GM10266 (cell line): ENCODE data around the gene TMEM203.

ENCODE experiments used
- DNase-seq: peaks from one replicate; pipeline ENCODE4 v3.0.0; 2012; ENCODE audit errors: extremely low spot score
- CTCF ChIP-seq: IDR thresholded peaks from 2 replicates; pipeline ENCODE4 v1.5.1; 2012; ENCODE audit warnings: mild to moderate bottlenecking, low read depth; ENCODE audit not compliant: control insufficient read depth, insufficient read depth; ENCODE audit errors: missing control alignments

The TMEM203 gene

DNA sequence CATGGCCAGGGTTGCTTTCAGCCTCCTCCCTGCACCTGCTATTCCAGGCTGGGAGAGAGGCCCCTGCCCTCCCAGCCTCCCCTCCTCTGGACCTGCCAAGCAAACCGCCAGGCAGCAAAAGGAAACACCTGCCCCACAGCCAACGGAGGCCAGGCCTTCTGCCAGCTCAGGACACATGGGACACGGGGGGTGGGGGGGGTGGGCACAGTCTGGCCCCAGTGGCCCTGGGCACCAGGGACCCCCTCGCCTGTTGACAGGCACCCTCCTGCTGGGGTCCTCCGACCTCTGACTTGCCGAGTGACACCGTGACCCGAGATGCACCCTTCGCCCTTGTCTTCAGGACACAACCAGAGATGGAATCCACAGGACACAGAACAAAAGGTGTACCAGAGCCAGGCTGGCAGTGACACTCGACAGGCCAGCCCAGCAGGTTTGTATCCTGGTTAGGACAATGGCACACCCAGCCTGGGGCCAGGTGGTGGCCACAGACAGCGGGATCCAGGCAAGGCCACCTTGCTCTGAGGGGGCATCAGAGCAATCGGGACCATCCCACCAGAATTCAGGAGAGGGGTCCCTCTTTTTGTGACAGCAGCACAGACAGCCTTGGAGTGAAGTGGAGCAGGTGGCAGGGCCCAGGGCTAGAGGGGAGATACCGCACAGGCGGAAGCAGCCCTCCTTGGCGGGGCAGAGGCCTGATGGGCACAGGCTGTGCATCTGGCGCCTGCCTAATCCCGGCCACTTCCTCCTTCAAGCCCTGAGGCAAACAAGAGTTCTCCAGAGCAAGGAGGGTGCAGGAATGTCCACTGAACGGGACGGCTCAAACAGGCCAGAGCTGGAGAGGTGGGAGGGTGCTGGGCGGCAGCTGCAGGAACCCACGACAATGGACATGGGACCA is 32.3 kb downstream of the TMEM203 start:
- no peak for TF ChIP-seq CTCF
- DNase-seq: peak; percentile 34

- DNase-seq: no peak
- no peak for TF ChIP-seq CTCF
Measured at GRCh38 chr9:137171149-137171900, 34.1 kb downstream of the TMEM203 start.

DNA sequence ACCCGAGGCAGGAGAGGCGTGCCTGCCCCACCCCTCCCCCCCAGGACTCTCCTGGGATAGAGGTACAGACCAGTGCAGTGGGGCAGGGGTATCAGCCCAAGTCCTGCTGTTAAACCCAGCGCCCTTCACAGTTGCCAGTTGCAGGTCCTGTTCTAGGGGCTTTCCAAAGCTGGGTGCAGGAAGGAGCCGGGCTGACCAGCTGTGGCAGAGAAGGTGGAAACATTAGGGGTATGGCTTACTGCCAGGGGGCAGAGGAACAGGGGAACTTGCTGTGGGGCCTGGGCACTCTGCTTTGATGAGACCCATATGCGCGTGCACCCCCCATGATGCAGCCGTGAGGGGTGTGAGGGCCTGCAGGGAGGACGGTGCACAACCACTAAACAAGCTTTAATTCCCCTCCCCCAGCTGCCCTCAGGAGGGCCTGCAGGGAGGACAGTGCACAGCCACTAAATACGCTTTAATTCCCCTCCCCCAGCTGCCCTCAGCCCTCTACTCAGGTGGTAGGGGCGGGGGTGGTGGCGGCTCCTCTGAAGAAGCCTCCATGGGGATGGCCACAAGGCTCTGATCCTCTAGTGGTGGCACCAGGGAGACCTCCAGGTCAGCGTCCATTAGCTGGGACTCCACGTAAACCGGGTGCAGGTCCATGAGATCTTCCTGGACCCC is 34.8 kb downstream of the TMEM203 start:
- no peak for DNase-seq
- no peak for TF ChIP-seq CTCF

DNA sequence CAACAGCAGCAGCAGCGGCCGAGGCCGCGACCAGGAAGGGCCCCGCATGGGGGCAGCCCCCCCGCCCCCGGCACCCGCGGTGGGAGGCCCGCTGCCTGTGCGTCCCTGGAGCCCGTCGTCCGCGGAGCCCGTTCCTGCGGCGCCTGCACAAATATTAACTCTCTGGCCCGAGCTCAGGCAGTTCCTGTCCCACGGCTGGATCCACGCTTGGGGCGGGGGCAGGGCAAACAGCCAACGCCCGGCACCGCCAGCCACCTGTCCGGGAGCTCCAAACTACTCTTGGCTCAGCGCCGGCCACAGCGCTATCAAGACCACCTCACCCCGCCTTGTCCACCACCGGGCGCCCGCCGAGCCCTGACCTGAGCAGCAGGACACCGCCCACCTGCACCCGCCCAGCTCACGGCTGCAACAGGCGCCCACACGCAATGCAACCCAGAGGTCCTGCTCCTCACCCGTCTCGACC is 35.5 kb downstream of the TMEM203 start, which contains the start of gene LRRC26:
TSS of gene LRRC26 (minus strand) at position 156 of the 463 bp plus-strand sequence. CDS start at position 48, 108 bp downstream.
- DNase-seq: no peak
- TF ChIP-seq CTCF: no peak

DNA sequence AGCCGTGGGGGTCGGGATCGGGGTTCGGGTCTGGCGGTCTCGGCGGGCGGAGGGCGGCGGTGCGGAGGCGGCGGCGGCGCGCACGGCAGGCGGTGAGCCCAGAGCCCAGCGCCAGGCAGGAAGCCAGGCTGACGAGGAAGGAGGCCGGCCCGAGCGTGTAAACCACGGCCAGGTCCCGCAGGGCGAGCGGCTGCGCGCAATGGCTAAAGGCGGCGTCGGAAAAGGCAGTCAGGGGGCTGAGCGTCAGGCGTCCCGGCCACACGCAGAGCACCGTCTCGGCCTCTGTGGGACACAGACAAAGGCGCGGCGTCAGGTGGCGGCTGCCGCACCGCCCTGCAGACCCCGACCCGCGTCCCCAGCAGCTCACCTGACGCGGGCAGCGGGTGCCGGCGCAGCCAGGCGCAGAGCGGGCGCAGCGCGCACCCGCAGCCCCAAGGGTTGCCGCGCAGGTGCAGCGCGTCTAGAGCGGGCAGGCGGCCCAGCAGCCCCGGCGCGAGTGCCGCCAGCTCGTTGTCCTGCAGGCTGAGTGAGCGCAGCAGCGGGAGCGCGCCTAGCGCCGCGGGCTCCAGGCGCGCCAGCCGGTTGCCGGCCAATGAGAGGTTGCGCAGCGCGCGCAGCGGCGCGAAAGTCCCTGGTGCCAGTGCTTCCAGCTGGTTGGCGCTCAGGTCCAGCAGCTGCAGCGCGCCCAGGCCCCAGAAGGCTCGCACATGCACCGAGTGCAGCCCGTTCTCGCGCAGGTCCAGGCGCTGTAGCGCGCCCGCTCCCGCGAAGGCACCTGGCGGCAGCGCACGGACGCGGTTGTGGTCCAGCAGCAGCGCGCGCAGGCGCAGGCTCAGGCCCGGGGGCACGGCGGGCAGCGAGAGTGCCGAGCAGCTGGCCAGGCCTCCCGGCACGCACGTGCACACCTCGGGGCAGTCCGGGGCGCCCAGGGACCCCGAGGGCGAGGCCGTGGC is 36.3 kb downstream of the TMEM203 start:
- DNase-seq: peak; percentile 82
- no peak for TF ChIP-seq CTCF

GRCh38 chr9:137168573-137168903 is 36.9 kb downstream of the TMEM203 start:
- DNase-seq: no peak
- TF ChIP-seq CTCF: no peak
